SW480 (cell line): ENCODE measurements around the gene KLF9.

Experiments
- DNase-seq: peaks from one replicate; pipeline ENCODE4 v3.0.0-alpha.2; 2016; ENCODE audit warnings: low spot score

The KLF9 gene

GRCh38 chr9:70413799-70414775 lies at the start of gene KLF9:
KLF9 (minus strand) TSS chr9:70414657; CDS start chr9:70413363, 1,294 bp downstream.
- peak; percentile 93 for DNase-seq

GRCh38 chr9:70463877-70464276 lies 49.4 kb upstream of the KLF9 start:
- no peak for DNase-seq

- DNase-seq: no peak
Measured at GRCh38 chr9:70462300-70462699, 47.8 kb upstream of the KLF9 start.

GRCh38 chr9:70457235-70457634 lies 42.8 kb upstream of the KLF9 start:
- no peak for DNase-seq

- DNase-seq: no peak
Measured at GRCh38 chr9:70455993-70456704, 41.7 kb upstream of the KLF9 start.

- no peak for DNase-seq
Measured at GRCh38 chr9:70452365-70452764, 37.9 kb upstream of the KLF9 start.

GRCh38 chr9:70451765-70452164 lies 37.3 kb upstream of the KLF9 start:
- DNase-seq: no peak

GRCh38 chr9:70450738-70451137 lies 36.3 kb upstream of the KLF9 start:
- DNase-seq: no peak

- no peak for DNase-seq
Measured at GRCh38 chr9:70449461-70449860, 35.0 kb upstream of the KLF9 start.

- DNase-seq: no peak
Measured at GRCh38 chr9:70448919-70449318, 34.5 kb upstream of the KLF9 start.

GRCh38 chr9:70444904-70445303 lies 30.4 kb upstream of the KLF9 start:
- DNase-seq: no peak

GRCh38 chr9:70442328-70442848 lies 27.9 kb upstream of the KLF9 start:
- no peak for DNase-seq

GRCh38 chr9:70441622-70442021 lies 27.2 kb upstream of the KLF9 start:
- no peak for DNase-seq

GRCh38 chr9:70439991-70440706 lies 25.7 kb upstream of the KLF9 start:
- no peak for DNase-seq

- DNase-seq: peak; percentile 42
Measured at GRCh38 chr9:70438341-70438928, 24.0 kb upstream of the KLF9 start.

- DNase-seq: no peak
Measured at GRCh38 chr9:70435948-70436347, 21.5 kb upstream of the KLF9 start.

- DNase-seq: no peak
Measured at GRCh38 chr9:70429899-70430298, 15.4 kb upstream of the KLF9 start.

- no peak for DNase-seq
Measured at GRCh38 chr9:70428781-70429180, 14.3 kb upstream of the KLF9 start.

- DNase-seq: no peak
Measured at GRCh38 chr9:70427161-70427945, 12.9 kb upstream of the KLF9 start.

GRCh38 chr9:70425192-70425591 lies 10.7 kb upstream of the KLF9 start:
- no peak for DNase-seq
